NCI-H1092 (cell line): ENCODE results near the gene HDAC4.

Experiments
- DNase-seq: peaks from one replicate; lab custom pipeline; 2025; lab: John Stamatoyannopoulos, UW

The HDAC4 gene

GRCh38 chr2:239429473-239430350 lies 28.9 kb upstream of the HDAC4 start:
- DNase-seq: no peak

- DNase-seq: no peak
Observed at GRCh38 chr2:239425631-239426030, 24.8 kb upstream of the HDAC4 start.

GRCh38 chr2:239424337-239425045 lies 23.7 kb upstream of the HDAC4 start:
- DNase-seq: no peak

GRCh38 chr2:239423551-239423950 lies 22.7 kb upstream of the HDAC4 start:
- DNase-seq: no peak

GRCh38 chr2:239421851-239422250 lies 21.0 kb upstream of the HDAC4 start:
- DNase-seq: no peak

- DNase-seq: no peak
Observed at GRCh38 chr2:239420082-239420481, 19.3 kb upstream of the HDAC4 start.

- no peak for DNase-seq
Observed at GRCh38 chr2:239418918-239419317, 18.1 kb upstream of the HDAC4 start.

GRCh38 chr2:239412905-239413603 lies 12.2 kb upstream of the HDAC4 start:
- no peak for DNase-seq

- no peak for DNase-seq
Observed at GRCh38 chr2:239411549-239412319, 10.9 kb upstream of the HDAC4 start.

GRCh38 chr2:239411117-239411516 lies 10.3 kb upstream of the HDAC4 start:
- DNase-seq: no peak

- DNase-seq: no peak
Observed at GRCh38 chr2:239409976-239410375, 9.2 kb upstream of the HDAC4 start.

GRCh38 chr2:239407112-239407511 lies 6.3 kb upstream of the HDAC4 start:
- DNase-seq: no peak

- no peak for DNase-seq
Observed at GRCh38 chr2:239406316-239406995, 5.6 kb upstream of the HDAC4 start.

- no peak for DNase-seq
Observed at GRCh38 chr2:239405071-239405470, 4.3 kb upstream of the HDAC4 start.

- no peak for DNase-seq
Observed at GRCh38 chr2:239402666-239403065, 1.8 kb upstream of the HDAC4 start.

- DNase-seq: no peak
Observed at GRCh38 chr2:239401881-239402233, 1.0 kb upstream of the HDAC4 start.

GRCh38 chr2:239401067-239401880 lies 454 bp upstream of the HDAC4 start:
- peak; percentile 93 for DNase-seq

- no peak for DNase-seq
Observed at GRCh38 chr2:239399921-239400595, 762 bp downstream of the HDAC4 start.

- DNase-seq: no peak
Observed at GRCh38 chr2:239399433-239399920, 1.3 kb downstream of the HDAC4 start.

GRCh38 chr2:239398521-239398921 lies 2.3 kb downstream of the HDAC4 start:
- DNase-seq: no peak
